HepG2 (cell line): Measurements from ENCODE around the gene CHST14. TPM values are rescaled to one million over a fixed set of nuclear protein-coding genes. Genes with fewer than 3 reads are reported as not detected.

Experiments
- ARHGAP35 ChIP-seq: sonication (generic); formaldehyde crosslinking; IDR thresholded peaks from 2 replicates; pipeline ENCODE4 v1.9.0; 2022; ENCODE audit warnings: mild to moderate bottlenecking, inconsistent platforms, moderate library complexity, missing genetic modification reagents, borderline replicate concordance
- CEBPG ChIP-seq: IDR thresholded peaks from 2 replicates; pipeline ENCODE4 v1.6.1; 2016
- GPN1 ChIP-seq: sonication (generic); formaldehyde crosslinking; IDR thresholded peaks from 2 replicates; pipeline ENCODE4 v1.5.1; 2020; ENCODE audit warnings: missing genetic modification reagents, borderline replicate concordance
- HMG20A ChIP-seq: IDR thresholded peaks from 2 replicates; pipeline ENCODE4 v1.6.1; 2016; ENCODE audit warnings: borderline replicate concordance
- MXD1 ChIP-seq: sonication (generic); formaldehyde crosslinking; IDR thresholded peaks from 2 replicates; pipeline ENCODE4 v1.4.0; 2020; ENCODE audit warnings: mild to moderate bottlenecking, missing genetic modification reagents
- MXI1 ChIP-seq: IDR thresholded peaks from 3 replicates; pipeline ENCODE4 v1.6.1; 2012; ENCODE audit warnings: low read depth, low read length, inconsistent platforms, borderline replicate concordance
- NR1H2 ChIP-seq: sonication (generic); formaldehyde crosslinking; IDR thresholded peaks from 2 replicates; pipeline ENCODE4 v1.8.1; 2022; ENCODE audit warnings: low read depth, missing genetic modification reagents, borderline replicate concordance
- PAX8 ChIP-seq: sonication (generic); formaldehyde crosslinking; IDR thresholded peaks from 2 replicates; pipeline ENCODE4 v1.8.0; 2022; ENCODE audit warnings: mild to moderate bottlenecking, missing genetic modification reagents, borderline replicate concordance
- POLR2AphosphoS2 ChIP-seq: IDR thresholded peaks from 2 replicates; pipeline ENCODE4 v1.6.1; 2011; ENCODE audit warnings: low read depth, low read length, improper control_type of control experiment
- SALL1 ChIP-seq: sonication (generic); formaldehyde crosslinking; IDR thresholded peaks from 2 replicates; pipeline ENCODE4 v1.8.0; 2022; ENCODE audit warnings: mild to moderate bottlenecking, missing genetic modification reagents
- SRSF1 ChIP-seq: fragments of 200-400 bp; formaldehyde crosslinking; optimal IDR thresholded peaks from 2 replicates; pipeline ENCODE3; 2017; ENCODE audit warnings: mild to moderate bottlenecking, low read depth, low read length, moderate library complexity
- ZNF350 ChIP-seq: sonication (generic); formaldehyde crosslinking; IDR thresholded peaks from 2 replicates; pipeline ENCODE4 v1.4.0; 2020; ENCODE audit warnings: mild to moderate bottlenecking, low read depth, missing genetic modification reagents, borderline replicate concordance
- ZNF761 ChIP-seq: sonication (generic); formaldehyde crosslinking; conservative IDR thresholded peaks from 2 replicates; pipeline ENCODE4 v1.4.0; 2020; ENCODE audit warnings: mild to moderate bottlenecking, missing genetic modification reagents
- polyA plus RNA-seq, 8 experiments: library from polyadenylated mRNA; depleted of rRNA in 3 of 8; stranded (reverse) in 7 of 8; unstranded in 1 of 8; fragments of >200 nt; fragmentation: Illumina TruSeq in 4 of 8; extraction: Trizol in 4 of 8; gene quantifications; 2 replicates each; pipeline versions ENCODE4 v1.2.1 to v1.2.3, GENCODE V29; 2011 to 2016; ENCODE audit warnings: low read depth in 4 of 8, missing spikeins in 1 of 8, mixed read lengths in 1 of 8; ENCODE audit not compliant: insufficient read depth in 1 of 8
- total RNA-seq, 5 experiments: library from RNA; depleted of rRNA; stranded (reverse); fragments of >200 nt; fragmentation: Illumina TruSeq; extraction: Trizol; gene quantifications; 2 replicates each; pipeline ENCODE4 v1.2.3, GENCODE V29; 2016; ENCODE audit warnings: low read depth in 1 of 5
- TF ChIP-seq, protein P1 (sequence below): IDR thresholded peaks from 2 replicates; pipeline ENCODE4 v1.6.1; 2012; ENCODE audit warnings: low read length, improper control_type of control experiment
- TF ChIP-seq, protein P2 (sequence below): IDR thresholded peaks from 2 replicates; pipeline ENCODE4 v1.4.0; 2020; ENCODE audit warnings: mild to moderate bottlenecking, missing genetic modification reagents

Gene CHST14
- total and polyA plus RNA-seq, 2 of the 13 experiments (the other 11 are each of a cell fraction or from before 2014, with no cell fraction given) = 8.9 to 12.4 TPM

- TF ChIP-seq SRSF1 (no peak), GPN1 (CRISPR knock-in tag) (no peak), NR1H2 (no peak), SALL1 (CRISPR knock-in tag) (peak; percentile 63; the same call in 1 of the 2 replicates), ARHGAP35 (no peak), ZNF350 (peak; percentile 34; the same call in 1 of the 2 replicates), POLR2AphosphoS2 (no peak), HMG20A (CRISPR knock-in tag) (no peak), MXD1 (CRISPR knock-in tag) (0 out of 2 replicates have a peak, but pooled peaks have one; percentile 34), CEBPG (no peak), MXI1 (no peak; the same call in 2 of the 3 replicates), ZNF761 (no peak), PAX8 (CRISPR knock-in tag) (no peak)
- TF ChIP-seq, protein P1, sequence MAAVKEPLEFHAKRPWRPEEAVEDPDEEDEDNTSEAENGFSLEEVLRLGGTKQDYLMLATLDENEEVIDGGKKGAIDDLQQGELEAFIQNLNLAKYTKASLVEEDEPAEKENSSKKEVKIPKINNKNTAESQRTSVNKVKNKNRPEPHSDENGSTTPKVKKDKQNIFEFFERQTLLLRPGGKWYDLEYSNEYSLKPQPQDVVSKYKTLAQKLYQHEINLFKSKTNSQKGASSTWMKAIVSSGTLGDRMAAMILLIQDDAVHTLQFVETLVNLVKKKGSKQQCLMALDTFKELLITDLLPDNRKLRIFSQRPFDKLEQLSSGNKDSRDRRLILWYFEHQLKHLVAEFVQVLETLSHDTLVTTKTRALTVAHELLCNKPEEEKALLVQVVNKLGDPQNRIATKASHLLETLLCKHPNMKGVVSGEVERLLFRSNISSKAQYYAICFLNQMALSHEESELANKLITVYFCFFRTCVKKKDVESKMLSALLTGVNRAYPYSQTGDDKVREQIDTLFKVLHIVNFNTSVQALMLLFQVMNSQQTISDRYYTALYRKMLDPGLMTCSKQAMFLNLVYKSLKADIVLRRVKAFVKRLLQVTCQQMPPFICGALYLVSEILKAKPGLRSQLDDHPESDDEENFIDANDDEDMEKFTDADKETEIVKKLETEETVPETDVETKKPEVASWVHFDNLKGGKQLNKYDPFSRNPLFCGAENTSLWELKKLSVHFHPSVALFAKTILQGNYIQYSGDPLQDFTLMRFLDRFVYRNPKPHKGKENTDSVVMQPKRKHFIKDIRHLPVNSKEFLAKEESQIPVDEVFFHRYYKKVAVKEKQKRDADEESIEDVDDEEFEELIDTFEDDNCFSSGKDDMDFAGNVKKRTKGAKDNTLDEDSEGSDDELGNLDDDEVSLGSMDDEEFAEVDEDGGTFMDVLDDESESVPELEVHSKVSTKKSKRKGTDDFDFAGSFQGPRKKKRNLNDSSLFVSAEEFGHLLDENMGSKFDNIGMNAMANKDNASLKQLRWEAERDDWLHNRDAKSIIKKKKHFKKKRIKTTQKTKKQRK = no peak
- TF ChIP-seq, protein P2, sequence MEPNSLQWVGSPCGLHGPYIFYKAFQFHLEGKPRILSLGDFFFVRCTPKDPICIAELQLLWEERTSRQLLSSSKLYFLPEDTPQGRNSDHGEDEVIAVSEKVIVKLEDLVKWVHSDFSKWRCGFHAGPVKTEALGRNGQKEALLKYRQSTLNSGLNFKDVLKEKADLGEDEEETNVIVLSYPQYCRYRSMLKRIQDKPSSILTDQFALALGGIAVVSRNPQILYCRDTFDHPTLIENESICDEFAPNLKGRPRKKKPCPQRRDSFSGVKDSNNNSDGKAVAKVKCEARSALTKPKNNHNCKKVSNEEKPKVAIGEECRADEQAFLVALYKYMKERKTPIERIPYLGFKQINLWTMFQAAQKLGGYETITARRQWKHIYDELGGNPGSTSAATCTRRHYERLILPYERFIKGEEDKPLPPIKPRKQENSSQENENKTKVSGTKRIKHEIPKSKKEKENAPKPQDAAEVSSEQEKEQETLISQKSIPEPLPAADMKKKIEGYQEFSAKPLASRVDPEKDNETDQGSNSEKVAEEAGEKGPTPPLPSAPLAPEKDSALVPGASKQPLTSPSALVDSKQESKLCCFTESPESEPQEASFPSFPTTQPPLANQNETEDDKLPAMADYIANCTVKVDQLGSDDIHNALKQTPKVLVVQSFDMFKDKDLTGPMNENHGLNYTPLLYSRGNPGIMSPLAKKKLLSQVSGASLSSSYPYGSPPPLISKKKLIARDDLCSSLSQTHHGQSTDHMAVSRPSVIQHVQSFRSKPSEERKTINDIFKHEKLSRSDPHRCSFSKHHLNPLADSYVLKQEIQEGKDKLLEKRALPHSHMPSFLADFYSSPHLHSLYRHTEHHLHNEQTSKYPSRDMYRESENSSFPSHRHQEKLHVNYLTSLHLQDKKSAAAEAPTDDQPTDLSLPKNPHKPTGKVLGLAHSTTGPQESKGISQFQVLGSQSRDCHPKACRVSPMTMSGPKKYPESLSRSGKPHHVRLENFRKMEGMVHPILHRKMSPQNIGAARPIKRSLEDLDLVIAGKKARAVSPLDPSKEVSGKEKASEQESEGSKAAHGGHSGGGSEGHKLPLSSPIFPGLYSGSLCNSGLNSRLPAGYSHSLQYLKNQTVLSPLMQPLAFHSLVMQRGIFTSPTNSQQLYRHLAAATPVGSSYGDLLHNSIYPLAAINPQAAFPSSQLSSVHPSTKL (CRISPR knock-in tag) = peak; percentile 56
Observed at GRCh38 chr15:40506964-40507571, 36.3 kb downstream of the CHST14 start (continued).
